Breast epithelium (tissue), 3 donors: ENCODE results near the gene MRPL19.
A peak's percentile ranks its signal among the peaks of the same experiment; 100 is the strongest.

Experiments
- CTCF ChIP-seq, 3 donors: fragments of 450-650 bp; IDR thresholded peaks; one replicate each; pipeline ENCODE4 v1.5.1; 2016 to 2017; ENCODE audit warnings: antibody characterized with exemption in 3 of 3, mild to moderate bottlenecking in 3 of 3, moderate library complexity in 3 of 3
- POLR2A ChIP-seq: fragments of 450-650 bp; IDR thresholded peaks from one replicate; pipeline ENCODE4 v1.6.1; 2016; ENCODE audit warnings: antibody characterized with exemption, mild to moderate bottlenecking, moderate library complexity
- POLR2AphosphoS5 ChIP-seq, 3 donors: sonication (generic); formaldehyde crosslinking; IDR thresholded peaks; one replicate each; pipeline ENCODE4 v1.6.1; 2017; ENCODE audit warnings: antibody characterized with exemption in 3 of 3

- peak in 1 of 3 donors; percentile 22 for TF ChIP-seq CTCF (IDR thresholded peaks at IDR 0.05)
- no peak for TF ChIP-seq POLR2A
- no peak for TF ChIP-seq POLR2AphosphoS5 (IDR thresholded peaks at IDR 0.05)
Measured at GRCh38 chr2:75609334-75609689, 37.3 kb upstream of the MRPL19 start.
